GM23338 (cell line): ENCODE results near the gene FAM219A.

ENCODE experiments used
- CREB1 ChIP-seq: fragments of 250-450 bp; sonication (Bioruptor Pico); IDR thresholded peaks from 2 replicates; pipeline ENCODE4 v1.5.0; 2020; ENCODE audit warnings: low read depth, mild to moderate bottlenecking, moderate library complexity
- EZH2 ChIP-seq: fragments of 200-600 bp; sonication (generic); IDR thresholded peaks from one replicate; pipeline ENCODE4 v1.8.0; 2017; ENCODE audit warnings: antibody characterized with exemption, mild to moderate bottlenecking, low read depth; ENCODE audit not compliant: unreplicated experiment
- EZH2phosphoT487 ChIP-seq: fragments of 200-600 bp; sonication (generic); IDR thresholded peaks from one replicate; pipeline ENCODE4 v1.8.1; 2018; ENCODE audit warnings: antibody characterized with exemption; ENCODE audit not compliant: unreplicated experiment
- JUNB ChIP-seq: IDR thresholded peaks from one replicate; pipeline ENCODE4 v1.6.1; 2016; ENCODE audit warnings: antibody characterized with exemption; ENCODE audit not compliant: unreplicated experiment
- NANOG ChIP-seq: IDR thresholded peaks from 2 replicates; pipeline ENCODE4 v1.6.1; 2016; ENCODE audit warnings: antibody characterized with exemption, borderline replicate concordance
- POLR2AphosphoS5 ChIP-seq: IDR thresholded peaks from 2 replicates; pipeline ENCODE4 v1.6.1; 2016; ENCODE audit warnings: antibody characterized with exemption, low read depth
- STAT1 ChIP-seq: IDR thresholded peaks from one replicate; pipeline ENCODE4 v1.6.1; 2016; ENCODE audit warnings: antibody characterized with exemption; ENCODE audit not compliant: unreplicated experiment
- TF ChIP-seq, protein P1 (sequence below), 2 experiments: fragments of 200-600 bp in 1 of 2; sonication (generic) in 1 of 2; conservative IDR thresholded peaks; 2 replicates each; pipeline versions ENCODE4 v1.5.1 to v1.6.1; 2016 to 2017; ENCODE audit warnings: antibody characterized with exemption in 2 of 2, low read depth in 2 of 2, mild to moderate bottlenecking in 2 of 2, moderate library complexity in 1 of 2
- TF ChIP-seq, protein P2 (sequence below): IDR thresholded peaks from one replicate; pipeline ENCODE4 v1.6.1; 2018; ENCODE audit warnings: antibody characterized with exemption; ENCODE audit not compliant: unreplicated experiment
- TF ChIP-seq, protein P3 (sequence below): fragments of 250-450 bp; sonication (Bioruptor Pico); IDR thresholded peaks from 2 replicates; pipeline ENCODE4 v1.5.0; 2020; ENCODE audit warnings: mild to moderate bottlenecking, moderate library complexity
- TF ChIP-seq, protein P4 (sequence below): IDR thresholded peaks from 2 replicates; pipeline ENCODE4 v1.6.1; 2016; ENCODE audit warnings: antibody characterized with exemption

DNA sequence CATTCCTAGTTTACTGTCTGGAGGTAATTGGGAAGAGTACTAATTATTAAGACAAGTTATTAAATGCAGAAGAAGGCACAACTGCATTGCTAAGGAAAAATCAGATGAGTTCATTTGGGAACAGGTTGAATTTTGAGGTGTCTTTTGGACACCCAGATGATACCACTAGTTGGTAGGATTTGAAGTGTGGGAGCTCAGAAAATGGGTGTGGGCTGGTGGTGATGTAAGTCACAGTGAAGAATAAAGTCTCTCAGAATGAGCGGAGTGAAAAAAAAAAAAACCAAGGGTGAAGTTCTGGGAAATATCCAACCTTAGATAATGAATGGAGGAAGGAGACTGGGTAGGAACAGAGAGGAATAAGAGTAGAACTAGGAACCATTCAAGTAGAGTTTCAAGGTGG lies 46.0 kb downstream of the FAM219A start:
- TF ChIP-seq, protein P1, sequence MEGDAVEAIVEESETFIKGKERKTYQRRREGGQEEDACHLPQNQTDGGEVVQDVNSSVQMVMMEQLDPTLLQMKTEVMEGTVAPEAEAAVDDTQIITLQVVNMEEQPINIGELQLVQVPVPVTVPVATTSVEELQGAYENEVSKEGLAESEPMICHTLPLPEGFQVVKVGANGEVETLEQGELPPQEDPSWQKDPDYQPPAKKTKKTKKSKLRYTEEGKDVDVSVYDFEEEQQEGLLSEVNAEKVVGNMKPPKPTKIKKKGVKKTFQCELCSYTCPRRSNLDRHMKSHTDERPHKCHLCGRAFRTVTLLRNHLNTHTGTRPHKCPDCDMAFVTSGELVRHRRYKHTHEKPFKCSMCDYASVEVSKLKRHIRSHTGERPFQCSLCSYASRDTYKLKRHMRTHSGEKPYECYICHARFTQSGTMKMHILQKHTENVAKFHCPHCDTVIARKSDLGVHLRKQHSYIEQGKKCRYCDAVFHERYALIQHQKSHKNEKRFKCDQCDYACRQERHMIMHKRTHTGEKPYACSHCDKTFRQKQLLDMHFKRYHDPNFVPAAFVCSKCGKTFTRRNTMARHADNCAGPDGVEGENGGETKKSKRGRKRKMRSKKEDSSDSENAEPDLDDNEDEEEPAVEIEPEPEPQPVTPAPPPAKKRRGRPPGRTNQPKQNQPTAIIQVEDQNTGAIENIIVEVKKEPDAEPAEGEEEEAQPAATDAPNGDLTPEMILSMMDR (conservative IDR thresholded peaks at IDR 0.05; ENCODE audit: low read depth in 2 of 2) = no peak
- TF ChIP-seq JUNB = no peak
- TF ChIP-seq, protein P2, sequence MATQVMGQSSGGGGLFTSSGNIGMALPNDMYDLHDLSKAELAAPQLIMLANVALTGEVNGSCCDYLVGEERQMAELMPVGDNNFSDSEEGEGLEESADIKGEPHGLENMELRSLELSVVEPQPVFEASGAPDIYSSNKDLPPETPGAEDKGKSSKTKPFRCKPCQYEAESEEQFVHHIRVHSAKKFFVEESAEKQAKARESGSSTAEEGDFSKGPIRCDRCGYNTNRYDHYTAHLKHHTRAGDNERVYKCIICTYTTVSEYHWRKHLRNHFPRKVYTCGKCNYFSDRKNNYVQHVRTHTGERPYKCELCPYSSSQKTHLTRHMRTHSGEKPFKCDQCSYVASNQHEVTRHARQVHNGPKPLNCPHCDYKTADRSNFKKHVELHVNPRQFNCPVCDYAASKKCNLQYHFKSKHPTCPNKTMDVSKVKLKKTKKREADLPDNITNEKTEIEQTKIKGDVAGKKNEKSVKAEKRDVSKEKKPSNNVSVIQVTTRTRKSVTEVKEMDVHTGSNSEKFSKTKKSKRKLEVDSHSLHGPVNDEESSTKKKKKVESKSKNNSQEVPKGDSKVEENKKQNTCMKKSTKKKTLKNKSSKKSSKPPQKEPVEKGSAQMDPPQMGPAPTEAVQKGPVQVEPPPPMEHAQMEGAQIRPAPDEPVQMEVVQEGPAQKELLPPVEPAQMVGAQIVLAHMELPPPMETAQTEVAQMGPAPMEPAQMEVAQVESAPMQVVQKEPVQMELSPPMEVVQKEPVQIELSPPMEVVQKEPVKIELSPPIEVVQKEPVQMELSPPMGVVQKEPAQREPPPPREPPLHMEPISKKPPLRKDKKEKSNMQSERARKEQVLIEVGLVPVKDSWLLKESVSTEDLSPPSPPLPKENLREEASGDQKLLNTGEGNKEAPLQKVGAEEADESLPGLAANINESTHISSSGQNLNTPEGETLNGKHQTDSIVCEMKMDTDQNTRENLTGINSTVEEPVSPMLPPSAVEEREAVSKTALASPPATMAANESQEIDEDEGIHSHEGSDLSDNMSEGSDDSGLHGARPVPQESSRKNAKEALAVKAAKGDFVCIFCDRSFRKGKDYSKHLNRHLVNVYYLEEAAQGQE = no peak
- TF ChIP-seq EZH2 = no peak
- no peak for TF ChIP-seq POLR2AphosphoS5
- no peak for TF ChIP-seq NANOG
- no peak for TF ChIP-seq CREB1 (CRISPR knock-in tag)
- TF ChIP-seq EZH2phosphoT487 = no peak
- no peak for TF ChIP-seq STAT1
- TF ChIP-seq, protein P3, sequence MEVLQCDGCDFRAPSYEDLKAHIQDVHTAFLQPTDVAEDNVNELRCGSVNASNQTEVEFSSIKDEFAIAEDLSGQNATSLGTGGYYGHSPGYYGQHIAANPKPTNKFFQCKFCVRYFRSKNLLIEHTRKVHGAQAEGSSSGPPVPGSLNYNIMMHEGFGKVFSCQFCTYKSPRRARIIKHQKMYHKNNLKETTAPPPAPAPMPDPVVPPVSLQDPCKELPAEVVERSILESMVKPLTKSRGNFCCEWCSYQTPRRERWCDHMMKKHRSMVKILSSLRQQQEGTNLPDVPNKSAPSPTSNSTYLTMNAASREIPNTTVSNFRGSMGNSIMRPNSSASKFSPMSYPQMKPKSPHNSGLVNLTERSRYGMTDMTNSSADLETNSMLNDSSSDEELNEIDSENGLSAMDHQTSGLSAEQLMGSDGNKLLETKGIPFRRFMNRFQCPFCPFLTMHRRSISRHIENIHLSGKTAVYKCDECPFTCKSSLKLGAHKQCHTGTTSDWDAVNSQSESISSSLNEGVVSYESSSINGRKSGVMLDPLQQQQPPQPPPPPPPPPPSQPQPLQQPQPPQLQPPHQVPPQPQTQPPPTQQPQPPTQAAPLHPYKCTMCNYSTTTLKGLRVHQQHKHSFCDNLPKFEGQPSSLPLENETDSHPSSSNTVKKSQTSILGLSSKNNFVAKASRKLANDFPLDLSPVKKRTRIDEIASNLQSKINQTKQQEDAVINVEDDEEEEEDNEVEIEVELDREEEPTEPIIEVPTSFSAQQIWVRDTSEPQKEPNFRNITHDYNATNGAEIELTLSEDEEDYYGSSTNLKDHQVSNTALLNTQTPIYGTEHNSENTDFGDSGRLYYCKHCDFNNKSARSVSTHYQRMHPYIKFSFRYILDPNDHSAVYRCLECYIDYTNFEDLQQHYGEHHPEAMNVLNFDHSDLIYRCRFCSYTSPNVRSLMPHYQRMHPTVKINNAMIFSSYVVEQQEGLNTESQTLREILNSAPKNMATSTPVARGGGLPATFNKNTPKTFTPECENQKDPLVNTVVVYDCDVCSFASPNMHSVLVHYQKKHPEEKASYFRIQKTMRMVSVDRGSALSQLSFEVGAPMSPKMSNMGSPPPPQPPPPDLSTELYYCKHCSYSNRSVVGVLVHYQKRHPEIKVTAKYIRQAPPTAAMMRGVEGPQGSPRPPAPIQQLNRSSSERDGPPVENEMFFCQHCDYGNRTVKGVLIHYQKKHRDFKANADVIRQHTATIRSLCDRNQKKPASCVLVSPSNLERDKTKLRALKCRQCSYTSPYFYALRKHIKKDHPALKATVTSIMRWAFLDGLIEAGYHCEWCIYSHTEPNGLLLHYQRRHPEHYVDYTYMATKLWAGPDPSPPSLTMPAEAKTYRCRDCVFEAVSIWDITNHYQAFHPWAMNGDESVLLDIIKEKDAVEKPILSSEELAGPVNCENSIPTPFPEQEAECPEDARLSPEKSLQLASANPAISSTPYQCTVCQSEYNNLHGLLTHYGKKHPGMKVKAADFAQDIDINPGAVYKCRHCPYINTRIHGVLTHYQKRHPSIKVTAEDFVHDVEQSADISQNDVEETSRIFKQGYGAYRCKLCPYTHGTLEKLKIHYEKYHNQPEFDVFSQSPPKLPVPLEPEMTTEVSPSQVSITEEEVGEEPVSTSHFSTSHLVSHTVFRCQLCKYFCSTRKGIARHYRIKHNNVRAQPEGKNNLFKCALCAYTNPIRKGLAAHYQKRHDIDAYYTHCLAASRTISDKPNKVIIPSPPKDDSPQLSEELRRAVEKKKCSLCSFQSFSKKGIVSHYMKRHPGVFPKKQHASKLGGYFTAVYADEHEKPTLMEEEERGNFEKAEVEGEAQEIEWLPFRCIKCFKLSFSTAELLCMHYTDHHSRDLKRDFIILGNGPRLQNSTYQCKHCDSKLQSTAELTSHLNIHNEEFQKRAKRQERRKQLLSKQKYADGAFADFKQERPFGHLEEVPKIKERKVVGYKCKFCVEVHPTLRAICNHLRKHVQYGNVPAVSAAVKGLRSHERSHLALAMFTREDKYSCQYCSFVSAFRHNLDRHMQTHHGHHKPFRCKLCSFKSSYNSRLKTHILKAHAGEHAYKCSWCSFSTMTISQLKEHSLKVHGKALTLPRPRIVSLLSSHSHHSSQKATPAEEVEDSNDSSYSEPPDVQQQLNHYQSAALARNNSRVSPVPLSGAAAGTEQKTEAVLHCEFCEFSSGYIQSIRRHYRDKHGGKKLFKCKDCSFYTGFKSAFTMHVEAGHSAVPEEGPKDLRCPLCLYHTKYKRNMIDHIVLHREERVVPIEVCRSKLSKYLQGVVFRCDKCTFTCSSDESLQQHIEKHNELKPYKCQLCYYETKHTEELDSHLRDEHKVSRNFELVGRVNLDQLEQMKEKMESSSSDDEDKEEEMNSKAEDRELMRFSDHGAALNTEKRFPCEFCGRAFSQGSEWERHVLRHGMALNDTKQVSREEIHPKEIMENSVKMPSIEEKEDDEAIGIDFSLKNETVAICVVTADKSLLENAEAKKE (CRISPR knock-in tag) = no peak
- TF ChIP-seq, protein P4, sequence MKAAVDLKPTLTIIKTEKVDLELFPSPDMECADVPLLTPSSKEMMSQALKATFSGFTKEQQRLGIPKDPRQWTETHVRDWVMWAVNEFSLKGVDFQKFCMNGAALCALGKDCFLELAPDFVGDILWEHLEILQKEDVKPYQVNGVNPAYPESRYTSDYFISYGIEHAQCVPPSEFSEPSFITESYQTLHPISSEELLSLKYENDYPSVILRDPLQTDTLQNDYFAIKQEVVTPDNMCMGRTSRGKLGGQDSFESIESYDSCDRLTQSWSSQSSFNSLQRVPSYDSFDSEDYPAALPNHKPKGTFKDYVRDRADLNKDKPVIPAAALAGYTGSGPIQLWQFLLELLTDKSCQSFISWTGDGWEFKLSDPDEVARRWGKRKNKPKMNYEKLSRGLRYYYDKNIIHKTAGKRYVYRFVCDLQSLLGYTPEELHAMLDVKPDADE = no peak
